H9 (cell line): Measurements from ENCODE around the gene RAB31. TPM values are rescaled to one million over a fixed set of nuclear protein-coding genes. Genes with fewer than 3 reads are reported as not detected.

Source experiments
- DNase-seq: peaks from one replicate; pipeline ENCODE4 v3.0.0-alpha.2; 2017
- H2AFZ ChIP-seq: one replicate; pipeline ENCODE4 v1.6.1; 2013; ENCODE audit warnings: mild to moderate bottlenecking, low read length, control low read depth, moderate library complexity
- H2AK5ac ChIP-seq: 2 replicates; pipeline ENCODE4 v1.6.1; 2013; ENCODE audit warnings: low read length, control low read depth, mixed read lengths; ENCODE audit not compliant: insufficient read length
- H2BK120ac ChIP-seq: one replicate; pipeline ENCODE4 v1.6.1; 2013; ENCODE audit warnings: low read depth, mild to moderate bottlenecking, low read length, control low read depth, inconsistent platforms; ENCODE audit not compliant: poor library complexity, severe bottlenecking
- H2BK12ac ChIP-seq: 2 replicates; pipeline ENCODE4 v1.6.1; 2013; ENCODE audit warnings: low read length, control low read depth, mixed read lengths, low read depth; ENCODE audit not compliant: insufficient read length
- H2BK15ac ChIP-seq: 2 replicates; pipeline ENCODE4 v1.6.1; 2013; ENCODE audit warnings: low read depth, low read length, control low read depth
- H2BK20ac ChIP-seq: one replicate; pipeline ENCODE4 v1.6.1; 2013; ENCODE audit warnings: low read depth, mild to moderate bottlenecking, low read length, control low read depth, inconsistent platforms; ENCODE audit not compliant: poor library complexity, severe bottlenecking
- H2BK5ac ChIP-seq: 2 replicates; pipeline ENCODE4 v1.6.1; 2013; ENCODE audit warnings: low read length, control low read depth, mixed read lengths; ENCODE audit not compliant: insufficient read length
- H3K14ac ChIP-seq: 2 replicates; pipeline ENCODE4 v1.6.1; 2013; ENCODE audit warnings: low read length, control low read depth; ENCODE audit not compliant: insufficient read depth
- H3K18ac ChIP-seq: 2 replicates; pipeline ENCODE4 v1.6.1; 2013; ENCODE audit warnings: low read depth, mild to moderate bottlenecking, mixed read lengths, low read length, control low read depth; ENCODE audit not compliant: insufficient read length
- H3K23ac ChIP-seq: 2 replicates; pipeline ENCODE4 v1.6.1; 2013; ENCODE audit warnings: low read length, control low read depth, mixed read lengths, low read depth; ENCODE audit not compliant: insufficient read length
- H3K23me2 ChIP-seq: 2 replicates; pipeline ENCODE4 v1.6.1; 2013; ENCODE audit warnings: low read depth, mild to moderate bottlenecking, mixed read lengths, low read length, control low read depth; ENCODE audit not compliant: insufficient read length, poor library complexity, severe bottlenecking
- H3K27ac ChIP-seq: 2 replicates; pipeline ENCODE4 v1.5.1; 2013; ENCODE audit warnings: low read length, control low read depth, mixed read lengths, low read depth; ENCODE audit not compliant: insufficient read length
- H3K27me3 ChIP-seq: 2 replicates; pipeline ENCODE4 v1.6.1; 2013; ENCODE audit warnings: low read length, control low read depth, inconsistent platforms; ENCODE audit not compliant: insufficient read depth
- H3K4ac ChIP-seq: 2 replicates; pipeline ENCODE4 v1.6.1; 2013; ENCODE audit warnings: low read depth, mild to moderate bottlenecking, control low read depth, inconsistent platforms, low read length, moderate library complexity
- H3K4me1 ChIP-seq: 2 replicates; pipeline ENCODE4 v1.6.1; 2013; ENCODE audit warnings: low read length, control low read depth, inconsistent platforms; ENCODE audit not compliant: insufficient read depth
- H3K4me2 ChIP-seq: 2 replicates; pipeline ENCODE4 v1.6.1; 2013; ENCODE audit warnings: low read length, control low read depth, mixed read lengths; ENCODE audit not compliant: insufficient read length, insufficient read depth
- H3K56ac ChIP-seq: 2 replicates; pipeline ENCODE4 v1.6.1; 2013; ENCODE audit warnings: low read depth, mild to moderate bottlenecking, mixed read lengths, low read length, control low read depth; ENCODE audit not compliant: insufficient read length
- H3K79me1 ChIP-seq: 2 replicates; pipeline ENCODE4 v1.6.1; 2013; ENCODE audit warnings: low read depth, mild to moderate bottlenecking, moderate library complexity, low read length, control low read depth, inconsistent platforms; ENCODE audit not compliant: insufficient read depth, poor library complexity, severe bottlenecking
- H3K79me2 ChIP-seq: 2 replicates; pipeline ENCODE4 v1.6.1; 2013; ENCODE audit warnings: low read length, control low read depth, inconsistent platforms; ENCODE audit not compliant: insufficient read depth
- H3K9ac ChIP-seq: 2 replicates; pipeline ENCODE4 v1.6.1; 2013; ENCODE audit warnings: low read length, control low read depth, mixed read lengths; ENCODE audit not compliant: insufficient read length; ENCODE audit errors: extremely low read depth
- H3K9me3 ChIP-seq: one replicate; pipeline ENCODE4 v1.6.1; 2013; ENCODE audit warnings: low read depth, low read length, inconsistent platforms; ENCODE audit not compliant: control insufficient read depth
- H3T11ph ChIP-seq: one replicate; pipeline ENCODE4 v1.6.1; 2013; ENCODE audit warnings: mild to moderate bottlenecking, low read length, control low read depth, inconsistent platforms
- H4K20me1 ChIP-seq: one replicate; pipeline ENCODE4 v1.6.1; 2013; ENCODE audit not compliant: control insufficient read depth, insufficient read length, insufficient read depth
- H4K5ac ChIP-seq: 2 replicates; pipeline ENCODE4 v1.6.1; 2013; ENCODE audit warnings: low read depth, mild to moderate bottlenecking, mixed read lengths, low read length, control low read depth; ENCODE audit not compliant: insufficient read length
- H4K8ac ChIP-seq: replicated peaks from 2 replicates; pipeline ENCODE4 v1.6.1; 2013; ENCODE audit warnings: low read length, control low read depth, mixed read lengths, low read depth; ENCODE audit not compliant: insufficient read length
- H4K91ac ChIP-seq: 2 replicates; pipeline ENCODE4 v1.6.1; 2013; ENCODE audit warnings: low read depth, mild to moderate bottlenecking, moderate library complexity, mixed read lengths, low read length, control low read depth; ENCODE audit not compliant: insufficient read length
- H3K27ac Mint-ChIP-seq, 3 experiments: 2 replicates in 2 of 3; 3 replicates in 1 of 3; pipeline ENCODE4 v1.8.0; 2020 to 2021; ENCODE audit warnings: mixed read lengths in 3 of 3, mild to moderate bottlenecking in 1 of 3, moderate library complexity in 1 of 3
- H3K27me3 Mint-ChIP-seq: 2 replicates; pipeline ENCODE4 v1.8.0; 2021; ENCODE audit warnings: low read depth, mild to moderate bottlenecking, moderate library complexity, mixed read lengths
- H3K36me3 Mint-ChIP-seq, 3 experiments: 2 replicates in 2 of 3; 3 replicates in 1 of 3; pipeline ENCODE4 v1.8.0; 2020 to 2021; ENCODE audit warnings: low read depth in 3 of 3, mixed read lengths in 3 of 3; ENCODE audit not compliant: insufficient read depth in 1 of 3
- H3K4me1 Mint-ChIP-seq, 2 experiments: 2 replicates each; pipeline ENCODE4 v1.8.0; 2020; ENCODE audit warnings: mixed read lengths in 2 of 2
- H3K4me3 Mint-ChIP-seq, 2 experiments: 2 replicates in 1 of 2; 3 replicates in 1 of 2; pipeline ENCODE4 v1.8.0; 2020 to 2021; ENCODE audit warnings: mild to moderate bottlenecking in 2 of 2, mixed read lengths in 2 of 2, moderate library complexity in 1 of 2
- H3K9me3 Mint-ChIP-seq, 2 experiments: 2 replicates in 1 of 2; 3 replicates in 1 of 2; pipeline ENCODE4 v1.8.0; 2020; ENCODE audit warnings: mild to moderate bottlenecking in 2 of 2, mixed read lengths in 2 of 2, moderate library complexity in 1 of 2
- CTCF ChIP-seq: fragments of 200-600 bp; sonication (generic); conservative IDR thresholded peaks from 3 replicates; pipeline ENCODE4 v1.8.0; 2021; ENCODE audit warnings: antibody characterized with exemption, mild to moderate bottlenecking
- WGBS: extraction: QIAGEN DNeasy Blood & Tissue Kit; methylation state at CpG from one replicate; pipeline ENCODE4 v1.1.7; 2013; ENCODE audit warnings: missing lambda C conversion rate, low lambda C conversion rate, mixed read lengths; ENCODE audit not compliant: insufficient read length; ENCODE audit errors: extremely low coverage; 5-methylcytosine and 5-hydroxymethylcytosine counted together
- total RNA-seq: library from RNA; stranded (reverse); gene quantifications from 2 replicates; pipeline ENCODE4 v1.2.1, GENCODE V29; 2021

Gene RAB31
- total RNA-seq, 1 experiment from 2014 or later: 22.4 TPM

GRCh38 chr18:9818423-9818734 is 110.3 kb downstream of the RAB31 start:
- Histone ChIP-seq H3K9me3 (no peaks in the 10 kb centered on the region), H4K8ac (no peak overlapping the region), H3K4ac (no peak overlapping the region), H2BK5ac (no peak overlapping the region), H2BK120ac (no peak overlapping the region), H3K9ac (no peak overlapping the region), H3T11ph (no peak overlapping the region), H3K14ac (no peak overlapping the region), H2BK12ac (no peak overlapping the region), H3K23me2 (no peaks in the 10 kb centered on the region), H4K91ac (no peak overlapping the region), H3K56ac (no peak overlapping the region), H2AFZ (no peak overlapping the region), H4K20me1 (no peaks in the 10 kb centered on the region), H3K79me2 (no peaks in the 10 kb centered on the region), H2AK5ac (no peak overlapping the region), H3K27ac (no peak overlapping the region), H3K18ac (no peak overlapping the region), H3K4me2 (no peak overlapping the region), H3K4me1 (no peaks in the 10 kb centered on the region), H4K5ac (no peak overlapping the region), H3K79me1 (no peaks in the 10 kb centered on the region), H3K23ac (no peak overlapping the region), H3K27me3 (no peaks in the 10 kb centered on the region), H2BK20ac (no peak overlapping the region), H2BK15ac (no peak overlapping the region)
- no CpG with 5 or more reads among the region's 2 CpGs for WGBS
- H3K27ac Mint-ChIP-seq: no peak overlapping the region
- no peaks in the 10 kb centered on the region for H3K27me3 Mint-ChIP-seq
- no peaks in the 10 kb centered on the region; a peak in 1 of 4 replicates for H3K4me1 Mint-ChIP-seq
- H3K4me3 Mint-ChIP-seq: no peak overlapping the region
- TF ChIP-seq CTCF: no peak
- DNase-seq: no peak
- H3K36me3 Mint-ChIP-seq: peaks cover 0 to 20% (median 8%) of the 10 kb centered on the region in 3 experiments; a peak in 4 of 7 replicates
- peaks cover 3 to 12% of the 10 kb centered on the region in 2 experiments; a peak in 3 of 5 replicates for H3K9me3 Mint-ChIP-seq
